GM19452 (cell line): ENCODE measurements around the gene CST11.
"Not testable (repeated sequence)": the region's sequence is repeated elsewhere in the genome, so short reads cannot be mapped to it uniquely, and the experiment has no call there.

Experiments used
- ATAC-seq: cut with Tn5 transposase; IDR thresholded peaks from one replicate; pipeline ENCODE4 v1.9.1; 2021; ENCODE audit not compliant: unreplicated experiment

CST11 gene

GRCh38 chr20:23452776-23453175 lies at the start of gene CST11:
Gene CST11 (minus strand): TSS chr20:23452876. CDS start chr20:23452811, 65 bp downstream.
- ATAC-seq = no peak

GRCh38 chr20:23501926-23502325 lies 49.2 kb upstream of the CST11 start:
- no peak for ATAC-seq

GRCh38 chr20:23497536-23497935 lies 44.9 kb upstream of the CST11 start:
- ATAC-seq = no peak

- no peak for ATAC-seq
Observed at GRCh38 chr20:23493172-23493772, 40.6 kb upstream of the CST11 start.

- ATAC-seq = no peak
Observed at GRCh38 chr20:23492292-23492691, 39.6 kb upstream of the CST11 start.

- ATAC-seq = no peak
Observed at GRCh38 chr20:23490817-23491216, 38.1 kb upstream of the CST11 start, which contains the start of gene CST8. Gene CST8 (plus strand): TSS chr20:23491117. CDS start chr20:23491668, 551 bp downstream.

GRCh38 chr20:23488996-23489395 lies 36.3 kb upstream of the CST11 start:
- no peak for ATAC-seq

- no peak for ATAC-seq
Observed at GRCh38 chr20:23488470-23488869, 35.8 kb upstream of the CST11 start.

GRCh38 chr20:23484081-23484480 lies 31.4 kb upstream of the CST11 start:
- no peak for ATAC-seq

GRCh38 chr20:23482138-23482537 lies 29.5 kb upstream of the CST11 start:
- no peak for ATAC-seq

- no peak for ATAC-seq
Observed at GRCh38 chr20:23479043-23479442, 26.4 kb upstream of the CST11 start.

- no peak for ATAC-seq
Observed at GRCh38 chr20:23477223-23477622, 24.5 kb upstream of the CST11 start.

- no peak for ATAC-seq
Observed at GRCh38 chr20:23476015-23476754, 23.5 kb upstream of the CST11 start.

- ATAC-seq = no peak
Observed at GRCh38 chr20:23475395-23475794, 22.7 kb upstream of the CST11 start.

GRCh38 chr20:23473293-23473692 lies 20.6 kb upstream of the CST11 start:
- ATAC-seq = not testable (repeated sequence)

- not testable (repeated sequence) for ATAC-seq
Observed at GRCh38 chr20:23472306-23472705, 19.6 kb upstream of the CST11 start.

GRCh38 chr20:23466961-23467360 lies 14.3 kb upstream of the CST11 start:
- not testable (repeated sequence) for ATAC-seq

- no peak for ATAC-seq
Observed at GRCh38 chr20:23461180-23461579, 8.5 kb upstream of the CST11 start.

- ATAC-seq = no peak
Observed at GRCh38 chr20:23459461-23460150, 6.9 kb upstream of the CST11 start.

- ATAC-seq = no peak
Observed at GRCh38 chr20:23456873-23457272, 4.2 kb upstream of the CST11 start.

GRCh38 chr20:23456409-23456808 lies 3.7 kb upstream of the CST11 start:
- no peak for ATAC-seq

GRCh38 chr20:23455639-23456038 lies 3.0 kb upstream of the CST11 start:
- no peak for ATAC-seq
